ENCODE data around the gene ZBTB7A. TPM values are rescaled to one million over a fixed set of nuclear protein-coding genes. Genes with fewer than 3 reads are reported as not detected.
A peak's percentile ranks its signal among the peaks of the same experiment; 100 is the strongest.

Gene ZBTB7A
- total RNA-seq, 1 experiment from 2014 or later: 49.5 TPM

- H3K9me2 ChIP-seq (ENCODE audit: insufficient read depth): no peaks in the 10 kb centered on the region
- DNase-seq (ENCODE audit: low read depth, low spot score): no peak
- peak overlapping the region; percentile 90 for H3K9ac ChIP-seq (ENCODE audit: low read length)
- ChIA-PET POLR2A (no interaction called here), CTCF (no interaction called here), RAD21 (ENCODE audit: low non-redundant PET in 1 of 2, low total read pairs in 2 of 2, uncharacterized antibody in 2 of 2, unreplicated experiment in 2 of 2) (no interaction called here)
- TF ChIP-seq SRF (IDR thresholded peaks at IDR 0.05; ENCODE audit: low read depth) (no peak), YY1 (IDR thresholded peaks at IDR 0.05; ENCODE audit: extremely low read depth, insufficient replicate concordance, low read depth, low read length) (no peak), EZH2phosphoT487 (IDR thresholded peaks at IDR 0.05; ENCODE audit: borderline replicate concordance) (no peak), CBX3 (IDR thresholded peaks at IDR 0.05; ENCODE audit: low read depth) (no peak), ZFX (IDR thresholded peaks at IDR 0.05) (no peak; the same call in none of the 2 replicates), ELF1 (IDR thresholded peaks at IDR 0.05; ENCODE audit: borderline replicate concordance, low read depth) (no peak), EZH2 (IDR thresholded peaks at IDR 0.05) (no peak)
- TF ChIP-seq, protein P1, sequence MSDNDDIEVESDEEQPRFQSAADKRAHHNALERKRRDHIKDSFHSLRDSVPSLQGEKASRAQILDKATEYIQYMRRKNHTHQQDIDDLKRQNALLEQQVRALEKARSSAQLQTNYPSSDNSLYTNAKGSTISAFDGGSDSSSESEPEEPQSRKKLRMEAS (IDR thresholded peaks at IDR 0.05): no peak
- TF ChIP-seq, protein P2, sequence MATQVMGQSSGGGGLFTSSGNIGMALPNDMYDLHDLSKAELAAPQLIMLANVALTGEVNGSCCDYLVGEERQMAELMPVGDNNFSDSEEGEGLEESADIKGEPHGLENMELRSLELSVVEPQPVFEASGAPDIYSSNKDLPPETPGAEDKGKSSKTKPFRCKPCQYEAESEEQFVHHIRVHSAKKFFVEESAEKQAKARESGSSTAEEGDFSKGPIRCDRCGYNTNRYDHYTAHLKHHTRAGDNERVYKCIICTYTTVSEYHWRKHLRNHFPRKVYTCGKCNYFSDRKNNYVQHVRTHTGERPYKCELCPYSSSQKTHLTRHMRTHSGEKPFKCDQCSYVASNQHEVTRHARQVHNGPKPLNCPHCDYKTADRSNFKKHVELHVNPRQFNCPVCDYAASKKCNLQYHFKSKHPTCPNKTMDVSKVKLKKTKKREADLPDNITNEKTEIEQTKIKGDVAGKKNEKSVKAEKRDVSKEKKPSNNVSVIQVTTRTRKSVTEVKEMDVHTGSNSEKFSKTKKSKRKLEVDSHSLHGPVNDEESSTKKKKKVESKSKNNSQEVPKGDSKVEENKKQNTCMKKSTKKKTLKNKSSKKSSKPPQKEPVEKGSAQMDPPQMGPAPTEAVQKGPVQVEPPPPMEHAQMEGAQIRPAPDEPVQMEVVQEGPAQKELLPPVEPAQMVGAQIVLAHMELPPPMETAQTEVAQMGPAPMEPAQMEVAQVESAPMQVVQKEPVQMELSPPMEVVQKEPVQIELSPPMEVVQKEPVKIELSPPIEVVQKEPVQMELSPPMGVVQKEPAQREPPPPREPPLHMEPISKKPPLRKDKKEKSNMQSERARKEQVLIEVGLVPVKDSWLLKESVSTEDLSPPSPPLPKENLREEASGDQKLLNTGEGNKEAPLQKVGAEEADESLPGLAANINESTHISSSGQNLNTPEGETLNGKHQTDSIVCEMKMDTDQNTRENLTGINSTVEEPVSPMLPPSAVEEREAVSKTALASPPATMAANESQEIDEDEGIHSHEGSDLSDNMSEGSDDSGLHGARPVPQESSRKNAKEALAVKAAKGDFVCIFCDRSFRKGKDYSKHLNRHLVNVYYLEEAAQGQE (IDR thresholded peaks at IDR 0.05; ENCODE audit: low read depth): no peak
- TF ChIP-seq, protein P3, sequence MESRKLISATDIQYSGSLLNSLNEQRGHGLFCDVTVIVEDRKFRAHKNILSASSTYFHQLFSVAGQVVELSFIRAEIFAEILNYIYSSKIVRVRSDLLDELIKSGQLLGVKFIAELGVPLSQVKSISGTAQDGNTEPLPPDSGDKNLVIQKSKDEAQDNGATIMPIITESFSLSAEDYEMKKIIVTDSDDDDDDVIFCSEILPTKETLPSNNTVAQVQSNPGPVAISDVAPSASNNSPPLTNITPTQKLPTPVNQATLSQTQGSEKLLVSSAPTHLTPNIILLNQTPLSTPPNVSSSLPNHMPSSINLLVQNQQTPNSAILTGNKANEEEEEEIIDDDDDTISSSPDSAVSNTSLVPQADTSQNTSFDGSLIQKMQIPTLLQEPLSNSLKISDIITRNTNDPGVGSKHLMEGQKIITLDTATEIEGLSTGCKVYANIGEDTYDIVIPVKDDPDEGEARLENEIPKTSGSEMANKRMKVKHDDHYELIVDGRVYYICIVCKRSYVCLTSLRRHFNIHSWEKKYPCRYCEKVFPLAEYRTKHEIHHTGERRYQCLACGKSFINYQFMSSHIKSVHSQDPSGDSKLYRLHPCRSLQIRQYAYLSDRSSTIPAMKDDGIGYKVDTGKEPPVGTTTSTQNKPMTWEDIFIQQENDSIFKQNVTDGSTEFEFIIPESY (IDR thresholded peaks at IDR 0.05; ENCODE audit: extremely low read depth, insufficient replicate concordance, low read length): no peak
- H4K20me1 ChIP-seq (ENCODE audit: insufficient read depth): peaks cover 11% of the 10 kb centered on the region; the same call in 1 of the 2 replicates
- H3K27me3 ChIP-seq (ENCODE audit: insufficient read depth, low read length): no peaks in the 10 kb centered on the region
- H3K4me1 ChIP-seq (ENCODE audit: control insufficient read depth in 1 of 2, insufficient read depth in 2 of 2, low read length in 2 of 2): peaks cover 49 to 61% of the 10 kb centered on the region in 2 experiments
- ATAC-seq: no peak
- peaks cover 0 to 11% of the 10 kb centered on the region in 2 experiments; a peak in 1 of 4 replicates for H3K36me3 ChIP-seq (ENCODE audit: control insufficient read depth in 1 of 2, insufficient read depth in 2 of 2, low read length in 2 of 2)
- peak overlapping the region; percentile 91 for H3K4me2 ChIP-seq (ENCODE audit: low read length)
- H3K27ac ChIP-seq (ENCODE audit: low read depth, low read length): peak overlapping the region; percentile 96
- H3K79me2 ChIP-seq (ENCODE audit: insufficient read depth, low read length): peaks cover 60% of the 10 kb centered on the region
- H3K4me3 ChIP-seq (replicated peaks in 1 of 2; ENCODE audit: low read depth in 1 of 2, low read length in 2 of 2): peak overlapping the region; percentile 80 to 94
- intact Hi-C loops (cut with micrococcal nuclease): loop anchor here (5.0 to 10.0 kb wide), 3 partner anchors 71 to 359 kb away; partner anchors contain the start of genes PIP5K1C and TJP3
- no TSS peak for BruUV-seq (replicated peaks)
- H2AFZ ChIP-seq (ENCODE audit: low read depth, low read length, poor library complexity, severe bottlenecking): no peak overlapping the region
- no peaks in the 10 kb centered on the region for H3K9me3 ChIP-seq (ENCODE audit: control insufficient read depth in 1 of 2, insufficient read depth in 1 of 2, low read depth in 1 of 2, low read length in 2 of 2)
Observed at GRCh38 chr19:4064149-4064495, 2.6 kb downstream of the ZBTB7A start.
